ENCODE results near the gene RAB31. TPM values are rescaled to one million over a fixed set of nuclear protein-coding genes. Genes with fewer than 3 reads are reported as not detected.

Gene RAB31
- total RNA-seq, 1 experiment from 2014 or later, result 9.5 TPM

DNA sequence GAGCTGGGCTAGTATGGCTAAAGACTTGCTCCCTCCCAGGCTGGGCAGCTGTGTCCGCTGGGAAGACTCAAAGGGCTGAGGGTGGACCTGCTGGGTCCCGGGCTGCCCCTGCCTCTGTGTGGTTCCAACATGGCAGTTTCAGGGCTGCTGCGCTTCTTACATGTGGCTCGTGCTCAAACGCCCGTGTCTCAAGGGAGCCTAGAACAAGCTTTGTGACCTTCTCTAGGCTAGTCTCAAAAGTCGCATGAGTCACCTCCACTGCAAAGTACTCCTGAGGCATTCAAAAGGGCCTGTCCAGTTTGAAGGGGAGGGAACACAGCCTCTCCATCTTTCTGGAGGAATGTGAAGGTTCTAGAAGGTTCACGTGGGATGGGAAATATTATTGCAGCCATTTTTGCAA lies 44.7 kb upstream of the RAB31 start:
- H3K36me3 Mint-ChIP-seq (ENCODE audit: insufficient read depth, unreplicated experiment), result no peaks in the 10 kb centered on the region
- no peak for DNase-seq
- Histone ChIP-seq H3K4me1 (peaks cover 10% of the 10 kb centered on the region), H3K4me3 (ENCODE audit: low read depth, low read length) (no peak overlapping the region), H3K36me3 (ENCODE audit: control insufficient read depth, insufficient read depth, low read length) (no peaks in the 10 kb centered on the region), H3K27me3 (replicated peaks; ENCODE audit: control insufficient read depth, insufficient read depth, low read length) (no peaks in the 10 kb centered on the region), H3K9me3 (no peaks in the 10 kb centered on the region)
- H3K9me3 Mint-ChIP-seq (ENCODE audit: unreplicated experiment), result peaks cover 9% of the 10 kb centered on the region
- H3K27me3 Mint-ChIP-seq (ENCODE audit: insufficient read depth, unreplicated experiment), result no peaks in the 10 kb centered on the region
- TF ChIP-seq, protein P1, sequence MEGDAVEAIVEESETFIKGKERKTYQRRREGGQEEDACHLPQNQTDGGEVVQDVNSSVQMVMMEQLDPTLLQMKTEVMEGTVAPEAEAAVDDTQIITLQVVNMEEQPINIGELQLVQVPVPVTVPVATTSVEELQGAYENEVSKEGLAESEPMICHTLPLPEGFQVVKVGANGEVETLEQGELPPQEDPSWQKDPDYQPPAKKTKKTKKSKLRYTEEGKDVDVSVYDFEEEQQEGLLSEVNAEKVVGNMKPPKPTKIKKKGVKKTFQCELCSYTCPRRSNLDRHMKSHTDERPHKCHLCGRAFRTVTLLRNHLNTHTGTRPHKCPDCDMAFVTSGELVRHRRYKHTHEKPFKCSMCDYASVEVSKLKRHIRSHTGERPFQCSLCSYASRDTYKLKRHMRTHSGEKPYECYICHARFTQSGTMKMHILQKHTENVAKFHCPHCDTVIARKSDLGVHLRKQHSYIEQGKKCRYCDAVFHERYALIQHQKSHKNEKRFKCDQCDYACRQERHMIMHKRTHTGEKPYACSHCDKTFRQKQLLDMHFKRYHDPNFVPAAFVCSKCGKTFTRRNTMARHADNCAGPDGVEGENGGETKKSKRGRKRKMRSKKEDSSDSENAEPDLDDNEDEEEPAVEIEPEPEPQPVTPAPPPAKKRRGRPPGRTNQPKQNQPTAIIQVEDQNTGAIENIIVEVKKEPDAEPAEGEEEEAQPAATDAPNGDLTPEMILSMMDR (IDR thresholded peaks at IDR 0.05; ENCODE audit: insufficient read depth in 1 of 2, low read depth in 1 of 2, low read length in 1 of 2, severe bottlenecking in 1 of 2, unreplicated experiment in 1 of 2), result no peak
- H3K4me1 Mint-ChIP-seq (ENCODE audit: low read depth, unreplicated experiment), result peaks cover 20% of the 10 kb centered on the region
- intact Hi-C loops (cut with micrococcal nuclease; ENCODE audit: unreplicated experiment), result no loop called here
- no peak overlapping the region for H3K27ac Mint-ChIP-seq (ENCODE audit: unreplicated experiment)
- CTCF ChIA-PET, result no interaction called here
- H3K4me3 Mint-ChIP-seq (ENCODE audit: unreplicated experiment), result no peak overlapping the region
- no TSS peak for BruUV-seq (replicated peaks)
- POLR2A ChIA-PET, result interaction anchor here (0.5 kb wide), 1 partner anchor 10 kb away, joined by 3 read pairs; no protein-coding TSS in a partner anchor

DNA sequence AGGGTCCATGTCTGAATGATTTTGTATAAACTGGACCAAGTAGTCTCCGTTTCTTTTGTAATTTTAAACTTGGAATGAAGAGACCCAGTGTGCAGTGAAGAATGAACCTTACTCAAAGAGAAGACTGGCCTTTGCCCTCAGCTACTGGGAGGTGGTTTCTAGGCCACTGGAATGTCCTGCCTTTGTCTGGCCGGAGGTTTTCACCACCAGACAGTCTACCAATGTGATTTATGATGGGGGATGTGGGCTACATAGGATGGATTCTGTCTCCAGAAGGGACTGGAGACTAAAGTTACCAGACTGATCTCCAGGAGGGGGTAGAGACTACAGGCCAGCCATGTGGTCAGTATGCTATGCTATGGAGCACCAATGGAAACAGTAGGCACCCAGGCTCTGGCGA lies 42.8 kb upstream of the RAB31 start:
- H3K9me3 Mint-ChIP-seq (ENCODE audit: unreplicated experiment), result peaks cover 9% of the 10 kb centered on the region
- H3K4me3 ChIP-seq (ENCODE audit: low read depth, low read length), result no peak overlapping the region
- ChIA-PET POLR2A (no interaction called here), CTCF (no interaction called here)
- TF ChIP-seq, protein P1 (IDR thresholded peaks at IDR 0.05; ENCODE audit: insufficient read depth in 1 of 2, low read depth in 1 of 2, low read length in 1 of 2, severe bottlenecking in 1 of 2, unreplicated experiment in 1 of 2), result no peak
- intact Hi-C loops (cut with micrococcal nuclease; ENCODE audit: unreplicated experiment), result no loop called here
- BruUV-seq (replicated peaks), result no TSS peak
- H3K36me3 ChIP-seq (ENCODE audit: control insufficient read depth, insufficient read depth, low read length), result no peaks in the 10 kb centered on the region
- no peak overlapping the region for H3K4me3 Mint-ChIP-seq (ENCODE audit: unreplicated experiment)
- H3K27me3 Mint-ChIP-seq (ENCODE audit: insufficient read depth, unreplicated experiment), result no peaks in the 10 kb centered on the region
- no peaks in the 10 kb centered on the region for H3K27me3 ChIP-seq (replicated peaks; ENCODE audit: control insufficient read depth, insufficient read depth, low read length)
- no peaks in the 10 kb centered on the region for H3K36me3 Mint-ChIP-seq (ENCODE audit: insufficient read depth, unreplicated experiment)
- no peaks in the 10 kb centered on the region for H3K9me3 ChIP-seq
- H3K4me1 Mint-ChIP-seq (ENCODE audit: low read depth, unreplicated experiment), result peaks cover 14% of the 10 kb centered on the region
- no peak overlapping the region for H3K27ac Mint-ChIP-seq (ENCODE audit: unreplicated experiment)
- H3K4me1 ChIP-seq, result peaks cover 10% of the 10 kb centered on the region
- peak in 1 of 2 experiments; percentile 31 for DNase-seq

DNA sequence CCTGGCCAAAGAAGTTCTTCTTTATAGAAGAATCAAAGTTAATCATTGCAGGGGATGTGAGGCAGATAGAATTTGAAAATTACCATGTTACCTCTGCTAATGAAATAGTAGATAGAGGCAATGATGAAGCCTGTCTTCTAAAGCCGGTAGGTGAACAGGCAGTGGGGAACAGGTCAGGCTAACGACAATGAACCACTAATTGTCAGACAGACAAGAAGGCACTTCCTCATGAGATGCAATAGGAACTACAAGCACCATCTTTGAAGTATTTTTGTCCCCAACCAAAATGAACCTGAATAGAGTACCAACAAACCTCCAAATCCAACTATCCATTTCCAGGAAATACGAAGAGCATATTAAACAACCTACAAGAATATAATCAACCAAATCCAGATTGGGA lies 41.6 kb upstream of the RAB31 start:
- H3K27me3 Mint-ChIP-seq (ENCODE audit: insufficient read depth, unreplicated experiment), result no peaks in the 10 kb centered on the region
- POLR2A ChIA-PET, result no interaction called here
- H3K4me1 ChIP-seq, result peaks cover 10% of the 10 kb centered on the region
- H3K27ac Mint-ChIP-seq (ENCODE audit: unreplicated experiment), result no peak overlapping the region
- peaks cover 14% of the 10 kb centered on the region for H3K4me1 Mint-ChIP-seq (ENCODE audit: low read depth, unreplicated experiment)
- no peak overlapping the region for H3K4me3 ChIP-seq (ENCODE audit: low read depth, low read length)
- intact Hi-C loops (cut with micrococcal nuclease; ENCODE audit: unreplicated experiment), result no loop called here
- TF ChIP-seq, protein P1 (IDR thresholded peaks at IDR 0.05; ENCODE audit: insufficient read depth in 1 of 2, low read depth in 1 of 2, low read length in 1 of 2, severe bottlenecking in 1 of 2, unreplicated experiment in 1 of 2), result no peak
- no peak for DNase-seq
- CTCF ChIA-PET, result no interaction called here
- BruUV-seq (replicated peaks), result no TSS peak
- no peaks in the 10 kb centered on the region for H3K9me3 ChIP-seq
- H3K36me3 ChIP-seq (ENCODE audit: control insufficient read depth, insufficient read depth, low read length), result no peaks in the 10 kb centered on the region
- no peaks in the 10 kb centered on the region for H3K36me3 Mint-ChIP-seq (ENCODE audit: insufficient read depth, unreplicated experiment)
- peaks cover 9% of the 10 kb centered on the region for H3K9me3 Mint-ChIP-seq (ENCODE audit: unreplicated experiment)
- no peak overlapping the region for H3K4me3 Mint-ChIP-seq (ENCODE audit: unreplicated experiment)
- no peaks in the 10 kb centered on the region for H3K27me3 ChIP-seq (replicated peaks; ENCODE audit: control insufficient read depth, insufficient read depth, low read length)
